Vagina (tissue), 2 donors: ENCODE results near the gene STX4. TPM values are rescaled to one million over a fixed set of nuclear protein-coding genes. Genes with fewer than 3 reads are reported as not detected.

ENCODE experiments used
- DNase-seq, 2 donors: peaks; one replicate each; pipeline ENCODE4 v3.0.0-alpha.2; 2017; ENCODE audit errors: extremely low spot score in 2 of 2
- H3K27ac ChIP-seq: fragments of 200-600 bp; sonication (generic); one replicate; pipeline ENCODE4 v1.5.1; 2019
- H3K27me3 ChIP-seq: fragments of 200-600 bp; sonication (generic); one replicate; pipeline ENCODE4 v1.5.1; 2019
- H3K36me3 ChIP-seq, 2 donors: fragments of 200-600 bp; sonication (generic); one replicate each; pipeline ENCODE4 v1.5.1; 2017 to 2019
- H3K4me1 ChIP-seq: fragments of 200-600 bp; sonication (generic); one replicate; pipeline ENCODE4 v1.5.1; 2019
- H3K4me3 ChIP-seq, 2 donors: fragments of 200-600 bp; sonication (generic); 1 replicate in 1 of 2; 2 replicates in 1 of 2; pipeline ENCODE4 v1.5.1; 2016 to 2019
- H3K9me3 ChIP-seq: fragments of 200-600 bp; sonication (generic); one replicate; pipeline ENCODE4 v1.5.1; 2019
- CTCF ChIP-seq, 3 experiments: fragments of 450-650 bp in 2 of 3; fragments of 200-600 bp in 1 of 3; sonication (generic) in 1 of 3; IDR thresholded peaks; one replicate each; pipeline ENCODE4 v1.5.1; 2017 to 2019; ENCODE audit warnings: antibody characterized with exemption in 3 of 3, mild to moderate bottlenecking in 2 of 3, moderate library complexity in 2 of 3
- POLR2A ChIP-seq, 2 donors: fragments of 450-650 bp; IDR thresholded peaks; one replicate each; pipeline ENCODE4 v1.6.1; 2017; ENCODE audit warnings: antibody characterized with exemption in 2 of 2, mild to moderate bottlenecking in 2 of 2, moderate library complexity in 2 of 2
- POLR2AphosphoS5 ChIP-seq, 2 donors: sonication (generic); formaldehyde crosslinking; IDR thresholded peaks; one replicate each; pipeline ENCODE4 v1.9.0; 2017; ENCODE audit warnings: antibody characterized with exemption in 2 of 2, mild to moderate bottlenecking in 2 of 2, low read depth in 1 of 2; ENCODE audit not compliant: insufficient read depth in 1 of 2
- intact Hi-C: fragments of 100-400 bp; cut with DNase I; formaldehyde crosslinking; loops from one replicate; pipeline ENCODE4 v1.15.1; 2023
- total RNA-seq: library from RNA; depleted of rRNA; stranded (reverse); fragments of >200 nt; gene quantifications from one replicate; pipeline ENCODE4 v1.2.3, GENCODE V29; 2016

Gene STX4
- total RNA-seq, 1 donor from 2014 or later: 42.5 TPM

DNA sequence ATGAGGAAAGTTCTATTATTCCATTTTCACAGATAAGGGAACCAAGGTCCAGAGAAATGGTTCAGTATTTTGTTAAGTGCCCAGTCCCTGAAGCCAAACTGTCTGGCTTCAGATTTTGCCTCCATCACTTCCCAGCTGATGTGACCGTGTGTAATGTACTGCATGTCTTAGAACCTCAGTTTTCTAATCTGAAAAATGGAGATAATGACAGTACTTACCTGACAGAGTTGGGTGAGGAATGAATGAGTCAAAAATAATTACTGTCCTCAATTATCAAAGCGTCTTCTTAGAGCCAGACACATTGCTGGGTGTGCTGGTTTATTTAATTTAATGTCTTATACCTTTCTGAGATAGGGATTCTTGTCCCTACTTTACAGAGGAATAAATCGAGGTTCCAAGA is 34.0 kb downstream of the STX4 start:
- Histone ChIP-seq H3K27ac (no peak overlapping the region), H3K9me3 (no peaks in the 10 kb centered on the region), H3K27me3 (no peaks in the 10 kb centered on the region), H3K36me3 (peaks cover 0 to 6% of the 10 kb centered on the region in 2 donors), H3K4me1 (peaks cover 22% of the 10 kb centered on the region), H3K4me3 (no peak overlapping the region)
- intact Hi-C loops: loop anchor here (2.0 kb wide), 1 partner anchor 55 kb away; no protein-coding TSS in a partner anchor
- no peak for DNase-seq
- TF ChIP-seq CTCF (IDR thresholded peaks at IDR 0.05): no peak
- no peak for TF ChIP-seq POLR2AphosphoS5 (IDR thresholded peaks at IDR 0.05; ENCODE audit: insufficient read depth in 1 of 2, low read depth in 1 of 2)
- TF ChIP-seq POLR2A (IDR thresholded peaks at IDR 0.05): no peak

- peaks cover 31% of the 10 kb centered on the region for H3K4me1 ChIP-seq
- no peaks in the 10 kb centered on the region for H3K9me3 ChIP-seq
- no peak for DNase-seq
- H3K36me3 ChIP-seq: peaks cover 0 to 6% of the 10 kb centered on the region in 2 donors
- H3K27me3 ChIP-seq: no peaks in the 10 kb centered on the region
- H3K27ac ChIP-seq: peak overlapping the region; percentile 94
- no peak for TF ChIP-seq POLR2A (IDR thresholded peaks at IDR 0.05)
- TF ChIP-seq CTCF (IDR thresholded peaks at IDR 0.05): no peak
- TF ChIP-seq POLR2AphosphoS5 (IDR thresholded peaks at IDR 0.05; ENCODE audit: insufficient read depth in 1 of 2, low read depth in 1 of 2): no peak
- peak overlapping the region in 1 of 2 donors; percentile 65 for H3K4me3 ChIP-seq
- intact Hi-C loops: loop anchor here (10.0 kb wide), 1 partner anchor 87 kb away; the partner anchor contains the start of gene HSD3B7
Observed at GRCh38 chr16:31071861-31072260, 38.5 kb downstream of the STX4 start.

GRCh38 chr16:31072540-31073141 is 39.3 kb downstream of the STX4 start:
- peak overlapping the region; percentile 94 for H3K27ac ChIP-seq
- peaks cover 0 to 14% of the 10 kb centered on the region in 2 donors for H3K36me3 ChIP-seq
- TF ChIP-seq CTCF (IDR thresholded peaks at IDR 0.05): no peak
- no peak for TF ChIP-seq POLR2AphosphoS5 (IDR thresholded peaks at IDR 0.05; ENCODE audit: insufficient read depth in 1 of 2, low read depth in 1 of 2)
- TF ChIP-seq POLR2A (IDR thresholded peaks at IDR 0.05): no peak
- no peak for DNase-seq
- H3K4me3 ChIP-seq: peak overlapping the region; percentile 65 to 97
- intact Hi-C loops: loop anchor here (10.0 kb wide), 1 partner anchor 88 kb away; the partner anchor contains the start of gene HSD3B7
- no peaks in the 10 kb centered on the region for H3K27me3 ChIP-seq
- H3K9me3 ChIP-seq: no peaks in the 10 kb centered on the region
- peaks cover 31% of the 10 kb centered on the region for H3K4me1 ChIP-seq

GRCh38 chr16:31073142-31073969 is 40.0 kb downstream of the STX4 start:
- TF ChIP-seq POLR2AphosphoS5 (IDR thresholded peaks at IDR 0.05; ENCODE audit: insufficient read depth in 1 of 2, low read depth in 1 of 2) (no peak), POLR2A (IDR thresholded peaks at IDR 0.05) (no peak)
- intact Hi-C loops: loop anchor here (10.0 kb wide), 1 partner anchor 89 kb away; the partner anchor contains the start of gene HSD3B7
- Histone ChIP-seq H3K4me1 (peaks cover 31% of the 10 kb centered on the region), H3K27ac (peak overlapping the region; percentile 94), H3K9me3 (no peaks in the 10 kb centered on the region), H3K27me3 (no peaks in the 10 kb centered on the region), H3K4me3 (peak overlapping the region; percentile 65 to 97), H3K36me3 (peaks cover 0 to 21% of the 10 kb centered on the region in 2 donors)
- DNase-seq: no peak

- peaks cover 31% of the 10 kb centered on the region for H3K4me1 ChIP-seq
- peak; percentile 86 to 98 for TF ChIP-seq POLR2AphosphoS5 (IDR thresholded peaks at IDR 0.05; ENCODE audit: insufficient read depth in 1 of 2, low read depth in 1 of 2)
- peak in 1 of 2 donors; percentile 56 for TF ChIP-seq POLR2A (IDR thresholded peaks at IDR 0.05)
- TF ChIP-seq CTCF (IDR thresholded peaks at IDR 0.05): no peak
- H3K36me3 ChIP-seq: peaks cover 0 to 29% of the 10 kb centered on the region in 2 donors
- no peaks in the 10 kb centered on the region for H3K9me3 ChIP-seq
- H3K27ac ChIP-seq: peak within 1 kb of the TSS; percentile 94
- H3K27me3 ChIP-seq: no peaks in the 10 kb centered on the region
- peak in 1 of 2 donors; percentile 97 for DNase-seq
- intact Hi-C loops: loop anchor here (10.0 kb wide), 1 partner anchor 89 kb away; the partner anchor contains the start of gene HSD3B7
- H3K4me3 ChIP-seq: peak within 1 kb of the TSS; percentile 65 to 97
Observed at GRCh38 chr16:31073970-31074813, 40.8 kb downstream of the STX4 start, which contains the start of the genes ZNF646 and ZNF668. Gene ZNF646 (plus strand): TSS chr16:31074422. CDS start chr16:31076325, 1,903 bp downstream. Gene ZNF668 (minus strand): TSS chr16:31074240. CDS start chr16:31064459, 9,781 bp downstream.
